ENCODE data around the gene MMP2. TPM values are rescaled to one million over a fixed set of nuclear protein-coding genes. Genes with fewer than 3 reads are reported as not detected.

MMP2 gene
- total RNA-seq, 1 experiment from 2014 or later: 1.5 TPM

- TF ChIP-seq ELF1 (IDR thresholded peaks at IDR 0.05; ENCODE audit: borderline replicate concordance, low read depth) (no peak), YY1 (IDR thresholded peaks at IDR 0.05; ENCODE audit: extremely low read depth, insufficient replicate concordance, low read depth, low read length) (no peak), ZNF274 (IDR thresholded peaks at IDR 0.05; ENCODE audit: low read depth, low read length) (no peak), SP1 (IDR thresholded peaks at IDR 0.05; ENCODE audit: low read depth) (no peak), EGR1 (IDR thresholded peaks at IDR 0.05; ENCODE audit: low read depth) (no peak), TCF7L2 (IDR thresholded peaks at IDR 0.05; ENCODE audit: borderline replicate concordance, extremely low read depth, insufficient read depth, insufficient read length) (no peak), EZH2phosphoT487 (IDR thresholded peaks at IDR 0.05; ENCODE audit: borderline replicate concordance) (no peak)
These were observed 16.8 kb upstream of the MMP2 start (continued) for GRCh38 chr16:55462241-55462640.

GRCh38 chr16:55464375-55464774 lies 14.6 kb upstream of the MMP2 start:
- no peaks in the 10 kb centered on the region for H3K4me1 ChIP-seq (ENCODE audit: control insufficient read depth in 1 of 2, insufficient read depth in 2 of 2, low read length in 2 of 2)
- no peaks in the 10 kb centered on the region for H3K9me2 ChIP-seq (ENCODE audit: insufficient read depth)
- H3K9me3 ChIP-seq (ENCODE audit: control insufficient read depth in 1 of 2, insufficient read depth in 1 of 2, low read depth in 1 of 2, low read length in 2 of 2): no peaks in the 10 kb centered on the region
- no peak for DNase-seq (ENCODE audit: low read depth, low spot score)
- no peaks in the 10 kb centered on the region for H3K36me3 ChIP-seq (ENCODE audit: control insufficient read depth in 1 of 2, insufficient read depth in 2 of 2, low read length in 2 of 2)
- no TSS peak for BruUV-seq (replicated peaks)
- ChIA-PET CTCF (interaction anchor here (0.6 to 3.4 kb wide), 46 partner anchors 8 to 1914 kb away, joined by 3 to 135 read pairs (median 4); partner anchors contain the start of gene CES1), RAD21 (ENCODE audit: low non-redundant PET in 1 of 2, low total read pairs in 2 of 2, uncharacterized antibody in 2 of 2, unreplicated experiment in 2 of 2) (interaction anchor here (0.6 to 2.3 kb wide), 13 partner anchors 75 to 1915 kb away, joined by 3 to 23 read pairs (median 4); no protein-coding TSS in a partner anchor), POLR2A (interaction anchor here (1.0 kb wide), 1 partner anchor 240 kb away, joined by 4 read pairs; no protein-coding TSS in a partner anchor)
- TF ChIP-seq EZH2phosphoT487 (IDR thresholded peaks at IDR 0.05; ENCODE audit: borderline replicate concordance): no peak
- H2AFZ ChIP-seq (ENCODE audit: low read depth, low read length, poor library complexity, severe bottlenecking): no peak overlapping the region
- no peak overlapping the region for H3K9ac ChIP-seq (ENCODE audit: low read length)
- no peak overlapping the region for H3K27ac ChIP-seq (ENCODE audit: low read depth, low read length)
- ATAC-seq: no peak
- H3K27me3 ChIP-seq (ENCODE audit: insufficient read depth, low read length): no peaks in the 10 kb centered on the region
- intact Hi-C loops (cut with micrococcal nuclease): loop anchor here (10.0 kb wide), 2 partner anchors 860 to 1910 kb away; no protein-coding TSS in a partner anchor
- no peaks in the 10 kb centered on the region for H3K79me2 ChIP-seq (ENCODE audit: insufficient read depth, low read length)
- no peak overlapping the region for H3K4me2 ChIP-seq (ENCODE audit: low read length)
- H4K20me1 ChIP-seq (ENCODE audit: insufficient read depth): no peaks in the 10 kb centered on the region
- H3K4me3 ChIP-seq (replicated peaks in 1 of 2; ENCODE audit: low read depth in 1 of 2, low read length in 2 of 2): no peak overlapping the region
